ENCODE measurements around the gene OPCML.

DNA sequence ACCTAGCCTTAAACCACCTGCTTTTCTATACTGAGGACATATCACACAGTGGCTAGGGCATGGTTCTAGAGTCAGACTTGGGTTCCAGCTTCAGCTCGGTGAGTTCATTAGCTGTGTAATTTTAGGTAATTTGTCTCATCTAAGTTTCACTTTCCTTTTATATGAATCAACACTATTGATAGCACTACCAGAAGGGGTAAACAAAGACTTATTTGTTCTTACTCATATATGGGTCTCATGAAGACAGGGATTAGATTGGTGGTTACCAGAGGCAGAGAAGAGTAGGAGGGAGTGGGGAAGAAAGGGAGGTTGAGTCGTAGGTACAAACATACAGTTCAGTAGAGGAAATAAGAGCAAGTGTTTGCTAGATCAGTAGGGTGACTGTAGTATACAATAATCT lies 924.7 kb downstream of the OPCML start:
- TF ChIP-seq, protein P1, sequence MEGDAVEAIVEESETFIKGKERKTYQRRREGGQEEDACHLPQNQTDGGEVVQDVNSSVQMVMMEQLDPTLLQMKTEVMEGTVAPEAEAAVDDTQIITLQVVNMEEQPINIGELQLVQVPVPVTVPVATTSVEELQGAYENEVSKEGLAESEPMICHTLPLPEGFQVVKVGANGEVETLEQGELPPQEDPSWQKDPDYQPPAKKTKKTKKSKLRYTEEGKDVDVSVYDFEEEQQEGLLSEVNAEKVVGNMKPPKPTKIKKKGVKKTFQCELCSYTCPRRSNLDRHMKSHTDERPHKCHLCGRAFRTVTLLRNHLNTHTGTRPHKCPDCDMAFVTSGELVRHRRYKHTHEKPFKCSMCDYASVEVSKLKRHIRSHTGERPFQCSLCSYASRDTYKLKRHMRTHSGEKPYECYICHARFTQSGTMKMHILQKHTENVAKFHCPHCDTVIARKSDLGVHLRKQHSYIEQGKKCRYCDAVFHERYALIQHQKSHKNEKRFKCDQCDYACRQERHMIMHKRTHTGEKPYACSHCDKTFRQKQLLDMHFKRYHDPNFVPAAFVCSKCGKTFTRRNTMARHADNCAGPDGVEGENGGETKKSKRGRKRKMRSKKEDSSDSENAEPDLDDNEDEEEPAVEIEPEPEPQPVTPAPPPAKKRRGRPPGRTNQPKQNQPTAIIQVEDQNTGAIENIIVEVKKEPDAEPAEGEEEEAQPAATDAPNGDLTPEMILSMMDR (conservative IDR thresholded peaks at IDR 0.05; ENCODE audit: low read length) = no peak
- no peak for TF ChIP-seq EZH2phosphoT487 (IDR thresholded peaks at IDR 0.05; ENCODE audit: borderline replicate concordance)
